HG03432 (cell line): ENCODE results near the gene GPNMB.

Source experiments
- ATAC-seq: cut with Tn5 transposase; IDR thresholded peaks from one replicate; pipeline ENCODE4 v1.9.1; 2021; ENCODE audit warnings: mild to moderate bottlenecking, moderate library complexity; ENCODE audit not compliant: unreplicated experiment

Gene GPNMB

DNA sequence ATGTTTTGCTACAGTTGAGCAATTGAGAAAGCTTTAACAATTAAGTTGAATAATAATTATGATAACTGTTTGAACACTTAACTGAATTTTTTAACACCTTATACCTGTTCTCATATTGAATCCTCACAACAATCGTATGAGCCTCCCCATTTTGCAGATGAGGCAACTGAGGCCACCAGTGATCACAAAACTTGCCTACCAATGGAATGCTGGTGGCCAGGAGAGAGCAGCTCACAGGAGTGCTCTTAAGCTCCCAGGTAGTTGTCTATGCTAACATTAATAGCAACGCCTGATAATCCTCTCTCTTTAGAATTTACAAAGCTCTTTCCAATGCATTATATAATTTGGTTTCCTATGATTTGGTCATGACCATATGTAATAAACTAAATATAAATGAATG is 21.6 kb downstream of the GPNMB start:
- no peak for ATAC-seq

DNA sequence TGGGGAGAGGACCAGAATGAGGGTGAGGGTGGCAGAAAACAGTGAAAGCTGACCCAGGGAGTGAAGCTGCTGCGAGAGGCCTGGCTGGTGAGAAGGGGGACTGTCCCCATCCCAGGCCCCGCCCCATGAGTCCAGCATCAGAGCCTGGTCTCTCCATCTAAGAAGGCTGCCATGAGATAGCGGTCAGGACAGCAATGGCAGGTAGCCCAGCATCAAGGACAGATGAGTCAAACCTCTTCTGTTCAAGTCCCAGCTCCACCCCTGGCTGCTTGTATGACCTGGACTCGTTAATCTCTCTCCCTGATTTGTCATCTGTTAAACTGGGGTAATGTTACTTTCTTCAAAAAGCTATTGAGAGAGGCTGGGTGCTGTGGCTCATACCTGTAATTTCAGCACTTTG is 22.2 kb downstream of the GPNMB start:
- no peak for ATAC-seq

DNA sequence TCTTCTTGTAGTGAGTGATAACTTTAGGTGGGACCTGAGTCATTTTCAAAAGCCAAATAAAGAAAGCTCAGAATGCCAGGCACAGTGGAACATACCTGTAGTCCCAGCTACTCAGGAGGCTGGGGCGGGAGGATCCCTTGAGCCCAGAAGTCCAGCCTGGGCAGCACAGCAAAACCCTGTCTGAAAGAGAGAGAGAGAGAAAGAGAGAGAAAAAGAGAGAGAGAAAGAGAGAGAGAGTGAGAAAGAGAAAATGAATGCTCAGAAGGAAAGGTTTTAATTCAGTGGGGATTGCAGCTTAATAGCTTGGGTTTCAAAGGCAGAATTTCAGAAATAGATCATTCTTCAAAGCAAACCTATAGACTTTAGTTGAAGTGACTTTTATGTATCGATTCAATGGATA is 25.7 kb downstream of the GPNMB start:
- ATAC-seq: no peak

DNA sequence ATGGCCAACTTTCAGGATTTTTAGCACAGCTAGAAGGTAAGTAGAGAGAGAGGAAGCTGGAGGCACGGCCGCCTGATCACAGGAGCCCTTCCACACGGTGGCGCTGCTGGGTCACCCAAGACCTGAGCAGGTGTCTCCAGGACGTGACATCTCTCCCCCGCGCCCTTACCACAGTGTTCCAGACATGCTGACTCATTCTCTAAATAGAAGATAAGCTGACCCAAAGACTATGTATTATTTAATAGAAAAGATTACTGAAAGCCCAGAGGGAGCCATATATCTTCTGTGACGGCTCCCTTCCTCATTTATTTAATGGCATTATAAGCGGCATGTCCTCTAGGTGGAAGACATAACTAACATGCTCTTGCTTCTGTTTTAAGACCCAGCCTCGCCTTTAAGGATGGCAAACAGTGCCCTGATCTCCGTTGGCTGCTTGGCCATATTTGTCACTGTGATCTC is 26.6 kb downstream of the GPNMB start:
- ATAC-seq: peak; percentile 98

DNA sequence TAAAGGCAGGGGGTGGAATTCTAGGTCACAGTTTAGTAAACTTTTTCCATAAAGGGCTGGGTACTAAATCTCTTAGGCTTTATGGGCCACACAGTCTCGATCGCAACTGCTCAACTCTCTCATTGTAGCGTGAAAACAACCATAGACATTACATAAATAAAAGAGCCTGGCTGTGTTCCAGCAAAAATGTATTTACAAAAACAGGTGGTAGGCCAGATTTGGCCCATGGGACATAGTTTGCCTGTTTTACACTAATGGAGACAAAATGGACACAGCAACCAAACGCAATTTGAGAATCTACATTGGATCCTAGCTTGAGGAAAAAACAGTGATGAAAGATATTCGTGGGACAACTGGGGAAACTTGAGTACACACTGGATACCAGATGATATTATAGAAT is 29.3 kb downstream of the GPNMB start:
- no peak for ATAC-seq

DNA sequence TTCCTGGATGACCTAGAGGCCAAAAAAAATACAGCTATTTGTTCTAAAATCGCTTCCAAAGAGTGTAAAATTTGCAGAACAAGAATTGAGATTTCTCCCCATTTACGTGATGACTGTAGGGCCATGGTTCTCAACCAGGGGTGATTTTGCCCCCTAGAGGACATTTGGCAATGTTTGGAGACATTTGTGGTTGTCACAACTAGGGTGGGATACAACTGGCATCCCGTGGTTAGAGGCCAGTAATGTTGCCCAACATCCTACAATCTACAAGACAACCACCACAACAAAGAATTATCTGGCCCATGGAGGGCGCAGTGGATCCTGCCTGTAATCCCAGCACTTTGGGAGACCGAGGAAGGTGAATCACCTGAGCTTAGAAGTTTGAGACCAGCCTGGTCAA is 29.8 kb downstream of the GPNMB start:
- ATAC-seq: no peak

DNA sequence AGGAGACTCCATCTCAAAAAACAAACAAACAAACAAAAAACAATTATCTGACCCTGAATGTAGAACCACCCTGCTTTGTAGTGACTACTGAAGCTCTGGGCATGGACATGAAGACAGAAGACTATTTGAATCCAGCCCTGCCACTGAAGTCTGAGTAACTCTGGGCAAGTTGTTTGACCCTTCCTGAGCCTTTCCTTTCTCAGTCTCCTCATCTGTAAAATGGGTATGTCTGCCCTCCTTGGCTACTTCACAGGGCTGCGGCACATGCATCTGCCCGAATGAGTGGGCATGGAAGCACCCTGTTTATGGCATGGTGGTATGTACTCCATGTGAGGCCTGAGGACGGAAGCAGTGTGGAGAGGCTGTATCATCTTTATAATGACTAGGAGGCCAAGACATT is 30.4 kb downstream of the GPNMB start:
- ATAC-seq: no peak

DNA sequence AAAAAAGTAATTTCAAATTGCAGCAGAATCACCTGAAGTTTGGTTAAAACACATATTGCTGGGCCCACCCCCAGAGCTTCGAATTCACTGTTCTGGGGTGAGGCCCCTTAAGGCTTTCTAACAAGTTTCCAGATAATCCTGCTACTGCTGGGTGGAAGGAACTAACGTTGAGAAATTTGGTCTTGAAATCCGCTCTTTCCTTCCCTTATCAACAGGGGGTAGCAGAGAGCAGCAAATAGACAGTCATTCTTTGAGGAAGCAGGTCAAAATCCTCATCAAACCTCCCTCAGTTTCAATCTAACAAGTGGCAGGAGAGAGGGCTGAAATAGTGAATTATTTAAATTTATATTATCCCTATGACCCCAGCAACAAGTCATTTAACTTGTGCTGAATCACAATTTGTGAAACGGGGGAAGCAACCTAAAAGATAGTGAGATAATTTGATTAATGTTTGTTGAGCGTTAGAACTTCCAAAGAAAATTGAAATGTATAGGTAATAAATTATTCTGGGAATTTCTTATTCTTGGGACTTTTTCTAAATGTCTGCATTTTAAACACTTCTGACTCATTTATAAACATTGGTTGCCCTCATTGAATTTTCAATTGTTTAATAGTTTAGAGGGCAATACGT is 30.9 kb downstream of the GPNMB start:
- ATAC-seq: peak; percentile 45

DNA sequence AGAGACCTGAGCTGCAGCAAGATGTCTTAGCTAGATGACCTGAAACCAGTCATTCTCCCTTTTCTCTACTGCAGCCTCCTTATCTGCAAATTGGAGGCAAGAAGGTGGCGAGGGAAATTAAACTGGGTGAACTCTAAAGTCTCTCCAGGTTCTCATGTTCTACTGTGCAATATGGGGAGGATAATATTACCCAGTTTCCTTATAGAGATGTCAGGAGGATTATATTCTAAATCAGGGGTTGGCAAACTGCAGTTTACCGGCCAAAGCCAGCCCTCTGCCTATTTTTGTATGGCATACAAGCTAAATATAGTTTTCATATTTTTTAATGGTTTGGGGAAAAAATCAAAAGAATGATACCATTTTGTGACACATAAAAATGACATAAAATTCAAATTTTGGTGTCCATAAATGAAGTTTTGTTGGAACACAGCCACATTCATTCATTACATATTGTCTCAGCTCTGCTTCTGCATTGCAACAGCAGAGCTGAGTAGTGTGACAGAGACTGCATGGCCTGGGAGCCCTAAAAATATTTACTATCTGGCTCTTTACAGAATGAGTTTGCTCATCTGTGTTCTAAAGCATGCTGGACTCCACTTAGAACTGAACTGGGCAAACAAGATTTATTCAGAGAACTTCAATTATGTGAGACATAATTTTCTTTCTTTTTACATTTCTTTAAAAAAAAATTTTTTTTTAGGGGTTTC is 33.4 kb downstream of the GPNMB start:
- no peak for ATAC-seq

DNA sequence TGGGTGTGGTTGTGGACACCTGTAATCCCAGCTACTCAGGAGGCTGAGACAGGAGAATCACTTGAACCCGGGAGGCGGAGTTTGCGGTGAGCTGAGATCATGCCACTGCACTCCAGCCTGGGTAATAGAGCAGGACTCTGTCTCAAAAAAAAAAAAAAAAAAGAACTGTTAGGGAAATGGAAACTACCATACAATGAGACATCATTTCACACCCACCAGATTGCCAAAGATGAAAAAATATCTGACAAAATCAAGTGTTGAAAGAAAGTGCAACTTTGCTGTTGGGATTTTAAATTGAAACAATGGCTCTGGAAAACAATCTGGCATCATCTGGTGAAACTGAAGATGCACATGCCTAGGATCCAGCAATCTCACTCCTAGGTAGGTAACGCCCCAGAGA is 36.5 kb downstream of the GPNMB start:
- ATAC-seq: no peak

DNA sequence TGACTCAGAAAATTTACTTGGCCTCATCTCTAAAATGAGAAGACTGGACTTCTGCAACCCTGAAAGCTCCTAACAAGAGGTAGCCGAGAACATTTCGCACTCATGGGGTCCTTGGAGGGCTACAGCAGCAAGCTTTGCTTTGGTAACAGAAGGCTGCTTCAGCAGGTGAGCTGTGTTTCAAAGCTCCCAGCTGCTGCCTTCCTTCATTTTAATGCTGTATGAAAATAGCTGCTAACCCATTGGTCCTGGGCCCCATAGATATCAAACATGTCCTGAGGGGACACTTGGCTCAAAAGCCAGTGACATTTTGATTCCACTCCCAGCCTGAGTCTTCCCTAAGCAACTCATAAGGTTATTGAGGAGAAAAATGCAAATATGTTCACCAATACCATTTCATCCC is 38.3 kb downstream of the GPNMB start:
- ATAC-seq: no peak

DNA sequence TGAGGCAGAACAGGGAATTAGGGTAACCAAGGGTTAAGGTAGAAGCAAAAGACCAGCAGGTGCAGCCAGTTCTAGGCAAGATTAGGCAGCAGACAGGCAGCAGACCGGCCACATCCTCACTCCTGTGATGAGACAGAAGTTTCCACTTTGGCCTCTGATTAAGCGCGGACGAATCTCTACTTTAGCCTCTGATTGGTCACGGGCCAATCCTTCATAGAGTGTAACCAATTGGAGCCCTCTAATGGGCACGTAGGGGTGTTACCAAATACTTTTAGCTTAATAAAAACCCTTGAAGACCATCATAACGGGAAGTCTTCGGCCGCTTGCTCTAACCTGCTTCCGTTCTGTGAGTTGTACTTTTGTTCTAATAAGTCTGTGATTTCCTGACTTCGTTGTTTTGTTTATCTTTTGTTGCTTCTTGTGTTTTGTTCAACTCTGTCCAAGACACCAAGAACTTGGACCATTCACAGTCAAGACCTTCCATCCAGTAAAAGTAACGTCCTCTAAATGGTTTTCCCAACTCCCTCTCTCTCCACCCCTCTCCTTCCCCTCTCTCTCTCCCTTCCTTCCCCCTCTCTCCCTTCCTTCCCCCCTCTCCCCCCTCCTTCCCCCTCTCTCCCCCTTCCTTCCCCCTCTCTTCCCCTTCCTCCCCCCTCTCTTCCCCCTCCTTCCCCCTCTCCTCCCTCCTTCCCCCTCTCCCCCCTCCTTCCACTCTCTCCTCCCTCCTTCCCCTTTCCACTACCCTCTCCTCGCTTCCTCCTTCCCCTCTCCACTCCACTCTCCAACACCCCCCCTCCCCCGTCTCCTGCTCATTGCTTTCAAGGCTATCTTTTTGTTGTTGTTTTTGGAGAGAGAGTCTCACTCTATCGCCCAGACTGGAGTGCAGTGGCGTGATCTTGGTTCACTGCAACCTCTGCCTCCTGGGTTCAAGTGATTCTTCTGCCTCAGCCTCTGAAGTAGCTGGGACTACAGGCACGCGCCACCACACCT is 39.4 kb downstream of the GPNMB start:
- no peak for ATAC-seq

DNA sequence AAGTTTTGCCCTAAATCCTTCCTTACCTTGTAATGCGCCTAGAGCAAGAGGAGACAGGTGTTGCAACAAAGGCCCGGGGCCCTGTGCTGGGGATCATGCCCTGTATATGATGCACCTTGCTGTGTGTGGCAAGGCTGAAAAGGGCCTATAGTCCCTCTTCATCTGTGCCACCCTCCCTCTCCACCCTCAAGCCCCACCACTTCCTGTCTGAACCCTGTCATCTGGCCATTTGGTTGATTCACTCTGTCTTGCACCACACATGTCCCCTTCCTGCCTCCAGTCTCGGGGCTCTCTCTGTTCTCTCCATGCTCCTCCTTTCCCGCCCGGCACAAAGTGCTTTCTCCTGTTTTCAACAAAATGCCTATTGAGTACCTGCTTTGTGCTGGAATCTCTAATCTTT is 41.0 kb downstream of the GPNMB start:
- ATAC-seq: no peak

DNA sequence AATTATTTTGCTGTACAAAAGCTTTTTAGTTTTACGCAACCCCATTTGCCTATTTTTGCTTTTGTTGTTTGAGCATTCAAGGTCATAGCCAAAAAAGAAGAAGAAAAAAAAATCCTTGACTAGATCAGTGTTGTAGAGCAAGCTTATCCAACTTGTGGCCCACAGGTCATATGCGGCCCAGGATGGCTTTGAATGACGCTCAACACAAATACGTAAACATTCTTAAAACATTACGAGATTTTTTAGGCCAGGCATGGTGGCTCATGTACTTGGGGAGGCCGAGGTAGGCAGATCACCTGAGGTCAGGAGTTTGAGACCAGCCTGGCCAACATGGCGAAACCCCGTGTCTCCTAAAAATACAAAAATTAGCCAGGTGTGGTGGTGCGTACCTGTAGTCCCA is 44.4 kb downstream of the GPNMB start:
- ATAC-seq: no peak

DNA sequence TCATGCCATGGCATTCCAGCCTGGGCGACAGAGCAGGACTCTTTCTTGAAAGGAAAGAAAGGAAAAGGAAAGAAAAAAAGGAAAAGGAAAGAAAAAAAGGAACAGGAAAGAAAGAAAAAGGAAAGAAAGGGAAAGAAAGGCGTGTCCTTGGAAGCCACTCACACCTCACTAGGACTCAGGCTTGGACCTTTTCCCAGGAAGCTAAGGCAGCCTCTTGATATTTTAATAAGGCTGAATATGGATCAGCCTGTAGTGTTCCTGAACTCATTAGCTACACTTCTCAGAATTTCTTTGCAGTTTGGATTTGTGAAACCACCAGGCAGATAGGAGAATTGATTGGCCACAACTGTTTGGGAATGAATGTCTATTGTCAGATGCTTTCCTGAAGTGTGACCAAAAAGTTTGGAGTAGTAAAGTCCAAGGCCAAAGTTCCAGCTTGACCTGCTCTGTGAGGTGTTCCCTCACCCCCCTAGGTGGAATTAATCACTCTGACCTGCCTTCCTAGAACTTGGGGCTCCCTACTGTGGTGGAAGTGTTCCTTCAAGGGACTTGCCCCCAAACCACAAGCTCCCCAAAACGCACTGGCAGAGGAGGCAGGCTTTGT is 45.5 kb downstream of the GPNMB start:
- ATAC-seq: no peak

DNA sequence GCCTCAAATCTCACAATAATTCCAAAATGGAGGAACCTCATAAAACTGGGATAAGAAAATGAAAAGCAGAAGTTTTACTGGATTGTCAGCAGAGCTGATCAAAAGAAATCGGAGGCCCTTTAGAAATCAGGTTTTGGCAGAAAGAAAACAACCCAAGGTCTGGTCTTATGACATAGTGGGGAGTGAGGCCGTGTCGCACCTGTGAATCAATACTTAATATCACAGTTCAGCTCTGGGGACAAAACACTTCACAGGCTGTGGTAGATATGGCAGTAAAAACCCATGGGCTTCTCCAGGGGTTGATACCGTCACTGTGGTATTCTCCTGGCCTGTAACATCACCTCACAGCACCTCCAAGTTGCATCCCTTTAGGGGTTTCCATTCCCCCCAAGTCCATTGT is 46.0 kb downstream of the GPNMB start:
- ATAC-seq: no peak

DNA sequence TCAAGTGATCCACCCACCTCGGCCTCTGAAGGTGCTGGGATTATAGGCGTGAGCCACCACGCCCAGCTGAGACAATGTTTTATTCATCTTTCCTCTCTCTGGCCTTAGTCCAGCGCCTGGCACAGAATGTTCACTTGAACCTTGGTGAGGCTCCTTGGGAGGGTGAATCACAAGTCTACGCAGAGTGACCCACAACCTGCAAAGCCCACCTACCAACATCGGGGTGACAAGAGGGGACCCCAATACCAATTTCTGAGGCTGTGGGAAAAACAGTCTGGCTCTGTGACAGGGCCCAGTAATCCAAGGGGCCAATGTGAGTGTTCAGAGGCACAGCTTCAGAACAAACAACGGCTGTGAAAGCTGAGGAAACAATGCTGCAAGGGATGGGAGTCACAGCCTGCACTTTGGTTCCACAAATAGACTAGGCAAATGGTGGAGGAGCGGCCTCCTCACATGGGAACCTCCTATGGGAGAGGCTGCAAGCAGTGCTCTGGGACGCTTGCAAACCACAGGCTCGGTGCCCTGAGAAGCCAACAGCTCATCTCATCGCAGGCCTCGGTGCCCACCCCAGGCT is 47.0 kb downstream of the GPNMB start:
- ATAC-seq: no peak

DNA sequence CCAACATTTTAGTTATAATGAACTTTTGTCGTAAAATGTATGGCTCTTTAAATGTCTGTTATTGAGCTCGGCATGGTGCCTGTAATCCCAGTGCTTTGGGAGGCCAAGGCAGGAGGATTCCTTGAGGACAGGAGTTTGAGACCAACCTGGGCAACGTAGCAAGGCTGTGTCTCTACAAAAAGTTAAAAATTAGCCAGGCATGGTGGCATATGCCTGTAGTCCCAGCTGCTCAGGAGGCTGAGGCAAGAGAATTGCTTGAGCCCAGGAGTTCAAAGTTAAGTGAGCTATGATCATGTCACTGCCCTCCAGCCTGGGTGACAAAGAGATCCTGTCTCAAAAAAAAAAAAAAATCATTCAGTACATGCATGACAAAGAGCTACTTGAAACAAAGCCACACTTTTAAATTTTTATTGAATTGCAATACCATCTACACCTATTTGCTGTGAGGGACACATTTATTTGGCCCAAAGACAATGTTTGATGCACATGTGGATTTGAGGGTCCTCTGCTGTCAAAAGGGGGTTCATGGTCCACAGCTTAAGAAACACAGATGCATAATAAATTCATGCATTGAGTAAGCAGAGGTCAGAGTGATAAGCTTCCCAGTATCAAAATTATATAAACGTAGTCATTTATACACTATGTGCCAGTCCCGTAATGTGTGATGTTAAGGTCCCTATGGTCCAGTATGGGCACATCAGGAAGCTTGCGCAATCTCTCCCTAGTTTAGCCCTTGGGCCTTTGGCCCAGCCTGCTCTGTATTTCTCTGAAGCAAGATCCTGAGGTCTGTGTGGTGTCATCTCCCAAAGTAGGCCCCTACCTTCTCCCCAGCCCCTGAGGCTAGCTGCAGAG is 48.2 kb downstream of the GPNMB start:
- no peak for ATAC-seq

DNA sequence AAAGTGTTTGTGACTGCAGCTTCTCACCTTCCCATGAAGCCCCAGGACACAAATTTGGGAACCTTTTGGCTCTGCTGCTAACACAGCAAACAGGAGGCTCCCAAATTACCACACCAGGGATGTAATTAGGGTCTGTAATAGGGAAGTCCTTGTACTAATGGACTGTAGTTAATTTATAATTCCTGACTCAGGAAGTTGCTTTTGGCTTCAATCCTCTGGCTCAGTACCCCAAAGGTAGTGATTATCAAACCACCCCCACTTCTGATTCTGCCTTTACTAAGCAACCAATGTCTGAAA is 48.8 kb downstream of the GPNMB start:
- no peak for ATAC-seq
